GM12801 (cell line): ENCODE measurements around the gene MKI67.

Experiments used
- CTCF ChIP-seq: IDR thresholded peaks from one replicate; pipeline ENCODE4 v1.5.1; 2011; ENCODE audit warnings: control low read depth; ENCODE audit not compliant: insufficient read length; ENCODE audit errors: extremely low read depth

The MKI67 gene

GRCh38 chr10:128064970-128065580, 61.1 kb downstream of the MKI67 start:
- TF ChIP-seq CTCF, result no peak

- no peak for TF ChIP-seq CTCF
These were observed 61.9 kb downstream of the MKI67 start for GRCh38 chr10:128064108-128064969.

- TF ChIP-seq CTCF, result no peak
These were observed 62.5 kb downstream of the MKI67 start for GRCh38 chr10:128063736-128064107.

GRCh38 chr10:128062881-128063563, 63.2 kb downstream of the MKI67 start:
- no peak for TF ChIP-seq CTCF

- no peak for TF ChIP-seq CTCF
These were observed 63.8 kb downstream of the MKI67 start for GRCh38 chr10:128062331-128062880.

- TF ChIP-seq CTCF, result no peak
These were observed 64.6 kb downstream of the MKI67 start for GRCh38 chr10:128061306-128062300.
